ENCODE measurements around the gene ALDH1A1.

ALDH1A1 gene

GRCh38 chr9:72919246-72919945, 33.5 kb downstream of the ALDH1A1 start:
- DNase-seq (ENCODE audit: low read depth in 2 of 3, low spot score in 2 of 3), result no peak

GRCh38 chr9:72917892-72918509, 34.9 kb downstream of the ALDH1A1 start:
- no peak for DNase-seq (ENCODE audit: low read depth in 2 of 3, low spot score in 2 of 3)

- no peak for DNase-seq (ENCODE audit: low read depth in 2 of 3, low spot score in 2 of 3)
Measured at GRCh38 chr9:72915659-72916058, 37.2 kb downstream of the ALDH1A1 start.

GRCh38 chr9:72914750-72915149, 38.1 kb downstream of the ALDH1A1 start:
- no peak for DNase-seq (ENCODE audit: low read depth in 2 of 3, low spot score in 2 of 3)

- no peak for DNase-seq (ENCODE audit: low read depth in 2 of 3, low spot score in 2 of 3)
Measured at GRCh38 chr9:72913382-72914009, 39.4 kb downstream of the ALDH1A1 start.

- DNase-seq (ENCODE audit: low read depth in 2 of 3, low spot score in 2 of 3), result no peak
Measured at GRCh38 chr9:72912476-72913381, 40.1 kb downstream of the ALDH1A1 start.

GRCh38 chr9:72911816-72912215, 41.0 kb downstream of the ALDH1A1 start:
- DNase-seq (ENCODE audit: low read depth in 2 of 3, low spot score in 2 of 3), result no peak

GRCh38 chr9:72911247-72911775, 41.5 kb downstream of the ALDH1A1 start:
- no peak for DNase-seq (ENCODE audit: low read depth in 2 of 3, low spot score in 2 of 3)

- no peak for DNase-seq (ENCODE audit: low read depth in 2 of 3, low spot score in 2 of 3)
Measured at GRCh38 chr9:72909428-72909827, 43.4 kb downstream of the ALDH1A1 start.

GRCh38 chr9:72907421-72907820, 45.4 kb downstream of the ALDH1A1 start:
- DNase-seq (ENCODE audit: low read depth in 2 of 3, low spot score in 2 of 3), result no peak

GRCh38 chr9:72906810-72907209, 46.0 kb downstream of the ALDH1A1 start:
- DNase-seq (ENCODE audit: low read depth in 2 of 3, low spot score in 2 of 3), result no peak

- no peak for DNase-seq (ENCODE audit: low read depth in 2 of 3, low spot score in 2 of 3)
Measured at GRCh38 chr9:72905514-72906480, 47.1 kb downstream of the ALDH1A1 start.

- DNase-seq (ENCODE audit: low read depth in 2 of 3, low spot score in 2 of 3), result no peak
Measured at GRCh38 chr9:72904267-72905093, 48.4 kb downstream of the ALDH1A1 start.

- DNase-seq (ENCODE audit: low read depth in 2 of 3, low spot score in 2 of 3), result no peak
Measured at GRCh38 chr9:72903103-72903502, 49.8 kb downstream of the ALDH1A1 start.

GRCh38 chr9:72902268-72902667, 50.6 kb downstream of the ALDH1A1 start:
- no peak for DNase-seq (ENCODE audit: low read depth in 2 of 3, low spot score in 2 of 3)

- no peak for DNase-seq (ENCODE audit: low read depth in 2 of 3, low spot score in 2 of 3)
Measured at GRCh38 chr9:72899734-72900477, 52.9 kb downstream of the ALDH1A1 start.

GRCh38 chr9:72898784-72899733, 53.8 kb downstream of the ALDH1A1 start:
- DNase-seq (ENCODE audit: low read depth in 2 of 3, low spot score in 2 of 3), result no peak

All from activated CD8-positive, alpha-beta memory T cell treated with anti-CD3 and anti-CD28 coated beads for 48 hours (primary cell).